ENCODE measurements around the gene TLCD3B. TPM values are rescaled to one million over a fixed set of nuclear protein-coding genes. Genes with fewer than 3 reads are reported as not detected.

Gene TLCD3B
- total RNA-seq, 4 donors from 2014 or later = not detected

GRCh38 chr16:30032083-30032819 is 1.2 kb upstream of the TLCD3B start:
- intact Hi-C loops (cut with DNase I; ENCODE audit: low total_unique reads) = no loop called here

GRCh38 chr16:30031477-30031918 is 427 bp upstream of the TLCD3B start:
- 17 to 23% methylated on average over 11 of the region's 11 CpGs for WGBS, 2 donors
- intact Hi-C loops (cut with DNase I; ENCODE audit: low total_unique reads) = no loop called here
- no peak for DNase-seq (ENCODE audit: low spot score in 2 of 2)
- H3K4me3 ChIP-seq (ENCODE audit: low read depth, poor library complexity, severe bottlenecking) = no peak overlapping the region
- no peak for TF ChIP-seq CTCF (IDR thresholded peaks at IDR 0.05)
- no peak for TF ChIP-seq POLR2A (IDR thresholded peaks at IDR 0.05)

More at GRCh38 chr16:30032083-30032819, 1.2 kb upstream of the TLCD3B start:
- TF ChIP-seq POLR2A (IDR thresholded peaks at IDR 0.05) (no peak), CTCF (IDR thresholded peaks at IDR 0.05) (no peak)
- H3K4me3 ChIP-seq (ENCODE audit: low read depth, poor library complexity, severe bottlenecking) = no peak overlapping the region
- DNase-seq (ENCODE audit: low spot score in 2 of 2) = no peak
- WGBS, 2 donors = 24 to 25% methylated on average over 12 of the region's 12 CpGs

GRCh38 chr16:30030011-30030685 is 923 bp downstream of the TLCD3B start:
- no peak for DNase-seq (ENCODE audit: low spot score in 2 of 2)
- H3K4me3 ChIP-seq (ENCODE audit: low read depth, poor library complexity, severe bottlenecking) = no peak overlapping the region
- 26 to 27% methylated on average over 23 of the region's 23 CpGs for WGBS, 2 donors
- intact Hi-C loops (cut with DNase I; ENCODE audit: low total_unique reads) = no loop called here
- TF ChIP-seq CTCF (IDR thresholded peaks at IDR 0.05) (no peak), POLR2A (IDR thresholded peaks at IDR 0.05) (no peak)

- WGBS, 2 donors = 8 to 13% methylated on average over 17 to 18 of the region's 18 CpGs
- no peak for DNase-seq (ENCODE audit: low spot score in 2 of 2)
- H3K4me3 ChIP-seq (ENCODE audit: low read depth, poor library complexity, severe bottlenecking) = no peak overlapping the region
- TF ChIP-seq CTCF (IDR thresholded peaks at IDR 0.05) (no peak), POLR2A (IDR thresholded peaks at IDR 0.05) (no peak)
- intact Hi-C loops (cut with DNase I; ENCODE audit: low total_unique reads) = loop anchor here (1.0 to 5.0 kb wide), 2 partner anchors 121 to 331 kb away; no protein-coding TSS in a partner anchor
These were observed 2.5 kb downstream of the TLCD3B start for GRCh38 chr16:30028438-30029076.

- WGBS, 2 donors = 37 to 45% methylated on average over 12 of the region's 13 CpGs
- TF ChIP-seq POLR2A (IDR thresholded peaks at IDR 0.05) = no peak
- TF ChIP-seq CTCF (IDR thresholded peaks at IDR 0.05) = no peak
- no peak overlapping the region for H3K4me3 ChIP-seq (ENCODE audit: low read depth, poor library complexity, severe bottlenecking)
- no peak for DNase-seq (ENCODE audit: low spot score in 2 of 2)
- intact Hi-C loops (cut with DNase I; ENCODE audit: low total_unique reads) = loop anchor here (5.0 kb wide), 1 partner anchor 331 kb away; no protein-coding TSS in a partner anchor
These were observed 3.3 kb downstream of the TLCD3B start for GRCh38 chr16:30027588-30028437.
